ENCODE measurements around the gene MDH2. TPM values are rescaled to one million over a fixed set of nuclear protein-coding genes. Genes with fewer than 3 reads are reported as not detected.

The MDH2 gene
- total and polyA plus RNA-seq, 4 donors = 33.6 to 275 (median 163) TPM

GRCh38 chr7:76057813-76058145 lies 9.9 kb downstream of the MDH2 start:
- H3K27ac ChIP-seq (ENCODE audit: low read depth in 1 of 2, low read length in 2 of 2) = peak overlapping the region; percentile 89 to 92
- TF ChIP-seq TAF1 (conservative IDR thresholded peaks at IDR 0.05) = no peak
- peak in 1 of 2 donors; percentile 49 for TF ChIP-seq JUND (IDR thresholded peaks at IDR 0.05)
- peak; percentile 58 to 75 for TF ChIP-seq HNF4A (conservative IDR thresholded peaks at IDR 0.05)
- peak; percentile 13 for TF ChIP-seq FOXA2 (IDR thresholded peaks at IDR 0.05)
- TF ChIP-seq GABPA (IDR thresholded peaks at IDR 0.05 in 1 of 2, conservative IDR thresholded peaks at IDR 0.05 in 1 of 2) = peak in 1 of 2 donors; percentile 67
- TF ChIP-seq YY1 (IDR thresholded peaks at IDR 0.05) = peak; percentile 86
- TF ChIP-seq EGR1 (IDR thresholded peaks at IDR 0.05; ENCODE audit: low read depth in 2 of 2) = no peak
- TF ChIP-seq RAD21 (IDR thresholded peaks at IDR 0.05) = peak in 1 of 2 donors; percentile 24
- TF ChIP-seq ZBTB33 (IDR thresholded peaks at IDR 0.05) = peak; percentile 73
- TF ChIP-seq CTCF (IDR thresholded peaks at IDR 0.05; ENCODE audit: low read depth, low read length, missing input control) = no peak
- TF ChIP-seq ATF3 (IDR thresholded peaks at IDR 0.05) = no peak
- TF ChIP-seq NR2F2 (IDR thresholded peaks at IDR 0.05) = no peak
- TF ChIP-seq HNF4G (IDR thresholded peaks at IDR 0.05) = no peak
- peak; percentile 86 for TF ChIP-seq SP1 (IDR thresholded peaks at IDR 0.05)
- TF ChIP-seq MAX (IDR thresholded peaks at IDR 0.05) = peak; percentile 68
- peak; percentile 35 for TF ChIP-seq REST (IDR thresholded peaks at IDR 0.05)
- TF ChIP-seq FOXA1 (IDR thresholded peaks at IDR 0.05) = peak; percentile 50
- peak; percentile 95 to 97 for TF ChIP-seq RXRA (IDR thresholded peaks at IDR 0.05)
- no peak overlapping the region for H3K4me3 ChIP-seq (ENCODE audit: low read depth in 1 of 3, low read length in 3 of 3)
- H3K4me1 ChIP-seq (ENCODE audit: control insufficient read depth in 4 of 4, insufficient read depth in 4 of 4, low read length in 3 of 4) = peaks cover 13 to 53% (median 34%) of the 10 kb centered on the region in 4 donors
- H3K27me3 ChIP-seq (ENCODE audit: control insufficient read depth in 4 of 4, insufficient read depth in 4 of 4, low read length in 3 of 4) = no peaks in the 10 kb centered on the region
- H3K36me3 ChIP-seq (ENCODE audit: control insufficient read depth in 4 of 4, insufficient read depth in 3 of 4, low read depth in 1 of 4, low read length in 3 of 4) = peaks cover 6 to 51% (median 23%) of the 10 kb centered on the region in 4 donors
- no peaks in the 10 kb centered on the region for H3K9me3 ChIP-seq (ENCODE audit: control insufficient read depth in 4 of 4, low read length in 3 of 4)
- peak overlapping the region in 1 of 2 donors; percentile 28 for H3K9ac ChIP-seq (ENCODE audit: low read depth in 1 of 2, low read length in 2 of 2)
- WGBS = 33% methylated on average over 11 of the region's 11 CpGs
- DNase-seq (ENCODE audit: low spot score) = no peak

Data from liver (tissue), 9 donors.